Ectodermal cell (in vitro differentiated cells): Measurements from ENCODE around the gene FHIT.

Source experiments
- H3K27ac ChIP-seq: 2 replicates; pipeline ENCODE4 v1.7.0; 2013; ENCODE audit warnings: mild to moderate bottlenecking, low read depth, low read length; ENCODE audit not compliant: insufficient read depth, poor library complexity, severe bottlenecking
- H3K27me3 ChIP-seq: 2 replicates; pipeline ENCODE4 v1.7.0; 2013; ENCODE audit warnings: mild to moderate bottlenecking, low read length; ENCODE audit not compliant: insufficient read depth, control insufficient read depth, poor library complexity, severe bottlenecking
- H3K36me3 ChIP-seq: one replicate; pipeline ENCODE4 v1.7.0; 2013; ENCODE audit warnings: low read length; ENCODE audit not compliant: control insufficient read depth, insufficient read depth
- H3K4me1 ChIP-seq: one replicate; pipeline ENCODE4 v1.7.0; 2013; ENCODE audit warnings: low read length; ENCODE audit not compliant: control insufficient read depth, insufficient read depth
- H3K4me3 ChIP-seq: 2 replicates; pipeline ENCODE4 v1.7.0; 2013; ENCODE audit warnings: low read depth, low read length, control low read depth; ENCODE audit not compliant: insufficient read depth
- H3K9me3 ChIP-seq: 2 replicates; pipeline ENCODE4 v1.7.0; 2013; ENCODE audit warnings: mild to moderate bottlenecking, low read length, moderate library complexity; ENCODE audit not compliant: control insufficient read depth
- WGBS, 2 experiments: methylation state at CpG; one replicate each; pipeline ENCODE4 v1.1.7; 2013; ENCODE audit warnings: missing lambda C conversion rate in 2 of 2; 5-methylcytosine and 5-hydroxymethylcytosine counted together

The FHIT gene

GRCh38 chr3:60652829-60653228 lies 598.4 kb downstream of the FHIT start:
- Histone ChIP-seq H3K36me3 (no peaks in the 10 kb centered on the region), H3K9me3 (no peaks in the 10 kb centered on the region), H3K27ac (no peak overlapping the region), H3K4me3 (no peak overlapping the region), H3K27me3 (no peaks in the 10 kb centered on the region), H3K4me1 (peaks cover 3% of the 10 kb centered on the region)
- 88 to 93% methylated on average over 2 of the region's 2 CpGs for WGBS, 2 experiments

DNA sequence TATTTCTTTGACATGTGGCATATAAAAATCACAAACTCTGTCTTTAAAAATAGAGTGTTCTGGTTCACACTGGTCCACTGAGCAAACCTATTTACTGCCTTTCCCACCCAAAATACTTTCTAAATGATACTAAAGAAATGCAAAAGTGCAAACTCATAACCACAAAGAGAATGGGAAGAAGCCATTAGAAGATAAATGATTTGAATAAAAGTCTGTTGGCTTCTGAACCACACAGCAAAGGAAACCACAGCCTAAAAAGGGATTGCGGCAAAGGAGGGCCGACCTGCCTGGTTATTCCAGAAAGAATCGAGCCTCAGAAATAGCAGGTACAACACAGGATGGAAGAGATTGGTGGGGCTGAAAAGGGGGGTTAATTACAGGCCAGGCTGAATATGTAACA lies 599.5 kb downstream of the FHIT start:
- WGBS, 2 experiments = 81 to 82% methylated on average over 3 of the region's 3 CpGs

GRCh38 chr3:60650171-60650570 lies 601.1 kb downstream of the FHIT start:
- no peaks in the 10 kb centered on the region for H3K9me3 ChIP-seq
- no peaks in the 10 kb centered on the region for H3K4me1 ChIP-seq
- 95 to 96% methylated on average over 2 of the region's 2 CpGs for WGBS, 2 experiments
- H3K27me3 ChIP-seq = no peaks in the 10 kb centered on the region
- no peak overlapping the region for H3K27ac ChIP-seq
- H3K36me3 ChIP-seq = no peaks in the 10 kb centered on the region
- H3K4me3 ChIP-seq = no peak overlapping the region

More for the DNA sequence above, 599.5 kb downstream of the FHIT start:
- Histone ChIP-seq H3K4me3 (no peak overlapping the region), H3K27me3 (no peaks in the 10 kb centered on the region), H3K4me1 (peaks cover 3% of the 10 kb centered on the region), H3K36me3 (no peaks in the 10 kb centered on the region), H3K27ac (no peak overlapping the region), H3K9me3 (no peaks in the 10 kb centered on the region)

GRCh38 chr3:60645801-60646200 lies 605.5 kb downstream of the FHIT start:
- Histone ChIP-seq H3K9me3 (no peaks in the 10 kb centered on the region), H3K36me3 (no peaks in the 10 kb centered on the region), H3K4me1 (no peaks in the 10 kb centered on the region), H3K27ac (no peak overlapping the region), H3K4me3 (no peak overlapping the region), H3K27me3 (no peaks in the 10 kb centered on the region)
- 89 to 100% methylated on average over 2 of the region's 2 CpGs for WGBS, 2 experiments

- WGBS, 2 experiments = 82 to 100% methylated on average over 1 of the region's 1 CpG
- H3K4me3 ChIP-seq = no peak overlapping the region
- no peaks in the 10 kb centered on the region for H3K9me3 ChIP-seq
- no peak overlapping the region for H3K27ac ChIP-seq
- no peaks in the 10 kb centered on the region for H3K27me3 ChIP-seq
- no peaks in the 10 kb centered on the region for H3K36me3 ChIP-seq
- no peaks in the 10 kb centered on the region for H3K4me1 ChIP-seq
Observed at GRCh38 chr3:60643831-60644230, 607.4 kb downstream of the FHIT start.

GRCh38 chr3:60641354-60641753 lies 609.9 kb downstream of the FHIT start:
- H3K36me3 ChIP-seq = no peaks in the 10 kb centered on the region
- H3K27ac ChIP-seq = no peak overlapping the region
- H3K4me3 ChIP-seq = no peak overlapping the region
- no peaks in the 10 kb centered on the region for H3K27me3 ChIP-seq
- 94 to 97% methylated on average over 2 of the region's 2 CpGs for WGBS, 2 experiments
- H3K4me1 ChIP-seq = peaks cover 15% of the 10 kb centered on the region
- H3K9me3 ChIP-seq = no peaks in the 10 kb centered on the region

DNA sequence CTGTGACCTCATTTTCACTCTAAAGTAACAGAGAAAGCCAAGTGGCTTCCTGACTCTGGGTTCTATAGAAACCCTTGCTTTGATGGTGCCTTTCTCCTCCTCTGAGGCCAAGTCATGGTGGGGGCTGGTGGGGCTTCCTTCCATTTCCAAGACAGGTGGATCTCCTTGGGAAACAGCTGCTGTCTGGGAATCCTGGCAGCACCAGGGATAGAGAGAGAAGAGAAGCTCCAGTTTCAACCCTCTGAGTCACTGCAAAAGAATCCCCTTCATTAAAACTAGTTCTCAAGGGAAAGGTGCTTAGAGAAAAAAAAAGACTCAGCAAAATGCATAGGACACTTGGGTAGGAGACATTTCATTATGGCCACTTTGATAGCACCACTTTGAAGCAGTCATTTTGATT lies 614.4 kb downstream of the FHIT start:
- Histone ChIP-seq H3K36me3 (no peaks in the 10 kb centered on the region), H3K9me3 (no peaks in the 10 kb centered on the region), H3K27me3 (no peaks in the 10 kb centered on the region), H3K27ac (no peak overlapping the region), H3K4me1 (peaks cover 17% of the 10 kb centered on the region), H3K4me3 (no peak overlapping the region)

DNA sequence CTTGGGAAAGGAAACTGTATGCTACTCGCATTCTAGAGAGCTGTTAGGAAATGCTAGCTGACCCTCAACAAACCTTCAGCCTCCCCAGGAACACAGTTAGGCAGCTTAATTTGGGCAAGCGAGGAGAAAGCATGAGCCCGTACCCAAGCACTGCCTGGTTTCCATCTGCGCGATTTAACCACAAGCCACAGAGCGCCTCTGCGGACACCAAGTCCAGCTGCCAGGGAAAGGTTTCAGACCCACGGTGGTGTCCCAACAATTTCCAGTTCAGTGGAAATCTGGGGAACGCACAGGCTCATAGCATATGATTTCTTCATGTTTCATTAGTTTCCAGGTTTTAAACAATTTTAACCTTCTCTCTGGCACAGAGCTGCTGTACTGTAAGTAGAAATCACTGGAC lies 617.6 kb downstream of the FHIT start:
- peaks cover 31% of the 10 kb centered on the region for H3K4me1 ChIP-seq
- H3K4me3 ChIP-seq = no peak overlapping the region
- H3K27ac ChIP-seq = no peak overlapping the region
- H3K9me3 ChIP-seq = no peaks in the 10 kb centered on the region
- WGBS, 2 experiments = 85 to 89% methylated on average over 9 of the region's 9 CpGs
- H3K36me3 ChIP-seq = no peaks in the 10 kb centered on the region
- H3K27me3 ChIP-seq = no peaks in the 10 kb centered on the region

DNA sequence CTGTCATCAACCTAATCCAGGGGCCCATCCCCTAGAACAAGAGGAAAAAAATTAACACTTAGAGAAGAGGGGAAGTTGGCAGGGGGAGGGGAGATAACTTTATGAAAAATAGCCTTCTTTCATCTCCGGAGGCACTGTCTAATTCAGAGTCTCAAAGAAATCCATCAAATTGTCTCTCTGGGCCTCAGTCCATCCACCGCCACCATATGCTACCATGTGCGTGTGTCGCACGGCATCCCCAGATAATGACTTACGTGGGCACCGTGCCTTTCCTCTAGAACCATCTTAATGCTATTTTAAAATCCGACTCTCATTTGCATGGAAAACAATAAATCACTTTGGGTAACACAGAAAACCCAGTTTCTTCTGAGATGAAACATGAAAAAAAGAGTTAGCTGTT lies 619.7 kb downstream of the FHIT start:
- Histone ChIP-seq H3K27ac (no peak overlapping the region), H3K36me3 (no peaks in the 10 kb centered on the region), H3K9me3 (no peaks in the 10 kb centered on the region), H3K27me3 (no peaks in the 10 kb centered on the region), H3K4me3 (no peak overlapping the region), H3K4me1 (peaks cover 17% of the 10 kb centered on the region)
- WGBS, 2 experiments = 93 to 95% methylated on average over 8 of the region's 8 CpGs

DNA sequence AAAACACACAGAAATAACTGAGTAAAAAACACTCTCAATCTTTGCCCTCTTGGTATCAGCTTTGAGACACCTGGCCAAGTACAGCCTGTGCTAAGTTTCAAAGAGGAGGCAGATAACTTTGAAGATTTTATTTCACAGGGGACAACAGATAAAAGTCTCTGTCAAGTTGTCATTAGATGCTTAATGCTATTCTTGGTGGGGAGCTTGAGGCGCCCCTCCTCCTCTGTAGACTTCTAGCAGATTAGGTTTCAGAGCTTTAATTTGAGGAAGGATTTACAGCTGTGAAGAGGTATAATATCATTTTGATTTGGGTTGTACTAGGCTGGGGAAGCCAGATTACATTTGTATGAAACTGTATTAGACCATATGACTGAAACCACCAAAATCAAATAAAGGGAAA lies 620.3 kb downstream of the FHIT start:
- no peaks in the 10 kb centered on the region for H3K36me3 ChIP-seq
- peaks cover 14% of the 10 kb centered on the region for H3K4me1 ChIP-seq
- H3K27me3 ChIP-seq = no peaks in the 10 kb centered on the region
- no peak overlapping the region for H3K4me3 ChIP-seq
- H3K9me3 ChIP-seq = no peaks in the 10 kb centered on the region
- no peak overlapping the region for H3K27ac ChIP-seq
- 86 to 100% methylated on average over 1 of the region's 1 CpG for WGBS, 2 experiments

GRCh38 chr3:60629816-60630215 lies 621.4 kb downstream of the FHIT start:
- H3K27me3 ChIP-seq = no peaks in the 10 kb centered on the region
- H3K9me3 ChIP-seq = no peaks in the 10 kb centered on the region
- 72 to 83% methylated on average over 2 of the region's 2 CpGs for WGBS, 2 experiments
- no peak overlapping the region for H3K4me3 ChIP-seq
- no peak overlapping the region for H3K27ac ChIP-seq
- peaks cover 14% of the 10 kb centered on the region for H3K4me1 ChIP-seq
- no peaks in the 10 kb centered on the region for H3K36me3 ChIP-seq
